PFSK-1 (cell line): Measurements from ENCODE around the gene SNORC.

Experiments used
- FOXP2 ChIP-seq: optimal IDR thresholded peaks from 2 replicates; pipeline ENCODE3; 2011; ENCODE audit warnings: borderline replicate concordance, control low read depth, inconsistent platforms; ENCODE audit not compliant: insufficient read depth; ENCODE audit errors: extremely low read length, extremely low read depth
- POLR2AphosphoS5 ChIP-seq: IDR thresholded peaks from 2 replicates; pipeline ENCODE4 v1.6.1; 2012; ENCODE audit warnings: low read depth, mild to moderate bottlenecking, control low read depth, low read length, moderate library complexity
- SIN3A ChIP-seq: IDR thresholded peaks from 2 replicates; pipeline ENCODE4 v1.6.1; 2012; ENCODE audit warnings: mild to moderate bottlenecking, low read length, moderate library complexity, borderline replicate concordance; ENCODE audit not compliant: insufficient read depth
- TAF1 ChIP-seq: IDR thresholded peaks from 2 replicates; pipeline ENCODE4 v1.6.1; 2012; ENCODE audit warnings: low read length, control low read depth, borderline replicate concordance; ENCODE audit not compliant: insufficient read depth
- TF ChIP-seq, protein P1 (sequence below), 2 experiments: IDR thresholded peaks; 2 replicates each; pipeline versions ENCODE4 v1.6.1 to v1.8.0; 2011 to 2012; ENCODE audit warnings: low read depth in 2 of 2, low read length in 2 of 2, control low read depth in 1 of 2, inconsistent platforms in 1 of 2, mild to moderate bottlenecking in 1 of 2, moderate library complexity in 1 of 2; ENCODE audit not compliant: insufficient read depth in 1 of 2

SNORC gene

DNA sequence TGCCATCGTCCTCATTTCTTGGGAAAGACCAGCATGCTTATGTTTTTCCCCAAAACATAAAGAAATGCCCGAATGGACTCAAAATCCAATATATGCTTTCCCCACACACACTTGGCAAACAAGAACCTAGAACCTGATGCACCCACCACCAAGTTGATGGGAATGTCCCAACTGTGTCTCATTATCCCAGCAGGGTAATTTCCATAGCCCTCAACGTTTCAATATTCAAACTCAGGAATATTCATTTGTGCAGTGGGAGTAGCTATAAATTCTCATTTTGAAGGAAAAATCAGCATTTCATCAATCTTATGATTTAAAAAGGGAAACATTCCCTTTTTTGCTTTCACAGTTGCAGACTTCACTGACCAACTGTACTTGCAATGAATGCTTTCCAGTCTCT is 50.7 kb downstream of the SNORC start:
- no peak for TF ChIP-seq SIN3A
- no peak for TF ChIP-seq FOXP2
- TF ChIP-seq TAF1: no peak
- no peak for TF ChIP-seq POLR2AphosphoS5
- TF ChIP-seq, protein P1, sequence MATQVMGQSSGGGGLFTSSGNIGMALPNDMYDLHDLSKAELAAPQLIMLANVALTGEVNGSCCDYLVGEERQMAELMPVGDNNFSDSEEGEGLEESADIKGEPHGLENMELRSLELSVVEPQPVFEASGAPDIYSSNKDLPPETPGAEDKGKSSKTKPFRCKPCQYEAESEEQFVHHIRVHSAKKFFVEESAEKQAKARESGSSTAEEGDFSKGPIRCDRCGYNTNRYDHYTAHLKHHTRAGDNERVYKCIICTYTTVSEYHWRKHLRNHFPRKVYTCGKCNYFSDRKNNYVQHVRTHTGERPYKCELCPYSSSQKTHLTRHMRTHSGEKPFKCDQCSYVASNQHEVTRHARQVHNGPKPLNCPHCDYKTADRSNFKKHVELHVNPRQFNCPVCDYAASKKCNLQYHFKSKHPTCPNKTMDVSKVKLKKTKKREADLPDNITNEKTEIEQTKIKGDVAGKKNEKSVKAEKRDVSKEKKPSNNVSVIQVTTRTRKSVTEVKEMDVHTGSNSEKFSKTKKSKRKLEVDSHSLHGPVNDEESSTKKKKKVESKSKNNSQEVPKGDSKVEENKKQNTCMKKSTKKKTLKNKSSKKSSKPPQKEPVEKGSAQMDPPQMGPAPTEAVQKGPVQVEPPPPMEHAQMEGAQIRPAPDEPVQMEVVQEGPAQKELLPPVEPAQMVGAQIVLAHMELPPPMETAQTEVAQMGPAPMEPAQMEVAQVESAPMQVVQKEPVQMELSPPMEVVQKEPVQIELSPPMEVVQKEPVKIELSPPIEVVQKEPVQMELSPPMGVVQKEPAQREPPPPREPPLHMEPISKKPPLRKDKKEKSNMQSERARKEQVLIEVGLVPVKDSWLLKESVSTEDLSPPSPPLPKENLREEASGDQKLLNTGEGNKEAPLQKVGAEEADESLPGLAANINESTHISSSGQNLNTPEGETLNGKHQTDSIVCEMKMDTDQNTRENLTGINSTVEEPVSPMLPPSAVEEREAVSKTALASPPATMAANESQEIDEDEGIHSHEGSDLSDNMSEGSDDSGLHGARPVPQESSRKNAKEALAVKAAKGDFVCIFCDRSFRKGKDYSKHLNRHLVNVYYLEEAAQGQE (IDR thresholded peaks at IDR 0.05; ENCODE audit: insufficient read depth in 1 of 2, low read depth in 2 of 2, low read length in 2 of 2): no peak

DNA sequence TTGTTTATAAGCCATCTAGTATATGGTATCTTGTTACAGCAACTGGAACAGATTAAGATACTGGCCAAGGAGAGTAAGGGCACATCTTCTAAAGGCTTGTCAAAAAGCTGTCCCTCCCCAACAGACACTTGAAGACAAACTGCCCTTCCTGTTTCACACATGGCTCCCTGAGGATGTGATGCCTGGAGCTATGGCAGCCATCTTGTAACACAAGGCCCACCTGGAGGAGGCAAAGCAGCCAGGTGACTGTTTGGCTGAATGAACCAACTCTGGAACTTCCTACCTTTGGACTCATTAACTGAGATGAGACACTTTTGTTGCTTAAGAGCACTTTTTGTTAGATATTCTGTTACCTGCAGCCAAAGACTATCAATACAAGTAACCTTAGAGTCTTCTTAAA is 54.4 kb downstream of the SNORC start:
- TF ChIP-seq, protein P1 (IDR thresholded peaks at IDR 0.05; ENCODE audit: insufficient read depth in 1 of 2, low read depth in 2 of 2, low read length in 2 of 2): no peak
- TF ChIP-seq FOXP2 (no peak), POLR2AphosphoS5 (no peak), TAF1 (no peak), SIN3A (no peak)

DNA sequence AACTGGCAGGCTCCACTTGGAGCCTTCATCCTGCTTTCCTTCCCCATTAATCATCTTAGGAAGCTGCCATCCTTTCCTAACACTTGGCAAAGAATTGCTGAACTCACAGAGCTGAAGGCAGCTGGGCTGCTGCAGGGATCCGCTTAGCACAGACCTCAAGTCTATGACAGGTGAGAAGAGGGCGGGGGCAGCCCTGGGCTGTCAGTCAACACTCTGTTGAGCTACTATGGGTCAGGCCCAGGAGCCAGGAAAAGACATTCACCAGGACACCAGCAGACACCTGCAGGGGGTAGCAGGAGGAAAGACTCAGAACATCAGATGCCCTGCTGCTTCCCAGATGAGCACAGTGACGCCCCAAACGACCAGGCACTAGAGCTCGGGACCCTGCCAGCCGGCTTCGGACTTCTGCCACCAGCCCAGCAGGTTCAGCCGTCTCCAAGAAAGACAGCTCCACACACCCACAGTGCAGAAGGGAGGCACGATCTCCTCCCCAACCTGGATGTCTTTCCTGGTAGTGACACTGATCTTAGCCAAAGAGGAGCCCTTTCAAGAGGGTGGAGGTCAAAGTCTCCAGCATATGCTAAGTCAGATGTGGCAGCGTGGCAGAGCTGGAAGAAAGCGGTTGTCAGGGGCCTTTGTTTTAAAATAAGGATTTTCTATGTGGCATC is 55.2 kb downstream of the SNORC start:
- no peak for TF ChIP-seq TAF1
- no peak for TF ChIP-seq POLR2AphosphoS5
- TF ChIP-seq, protein P1 (IDR thresholded peaks at IDR 0.05; ENCODE audit: insufficient read depth in 1 of 2, low read depth in 2 of 2, low read length in 2 of 2): no peak
- no peak for TF ChIP-seq SIN3A
- no peak for TF ChIP-seq FOXP2

DNA sequence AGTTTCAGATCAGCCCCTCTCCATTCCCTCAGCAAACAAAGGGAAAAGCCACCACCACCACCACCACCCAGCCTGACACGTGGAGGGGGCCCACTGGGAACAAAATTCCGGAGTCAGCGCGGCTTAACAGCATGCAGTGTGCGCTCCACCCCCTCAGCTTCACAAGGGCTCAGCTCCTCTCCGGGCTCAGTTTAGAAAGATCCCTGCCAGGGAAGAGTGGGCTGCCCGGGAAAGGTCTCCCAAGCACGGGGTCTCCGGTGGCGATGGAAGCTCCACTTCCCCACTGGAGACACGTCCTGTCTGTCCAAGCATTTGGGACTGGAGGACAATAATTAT is 55.7 kb downstream of the SNORC start:
- no peak for TF ChIP-seq FOXP2
- TF ChIP-seq, protein P1 (IDR thresholded peaks at IDR 0.05; ENCODE audit: insufficient read depth in 1 of 2, low read depth in 2 of 2, low read length in 2 of 2): no peak

DNA sequence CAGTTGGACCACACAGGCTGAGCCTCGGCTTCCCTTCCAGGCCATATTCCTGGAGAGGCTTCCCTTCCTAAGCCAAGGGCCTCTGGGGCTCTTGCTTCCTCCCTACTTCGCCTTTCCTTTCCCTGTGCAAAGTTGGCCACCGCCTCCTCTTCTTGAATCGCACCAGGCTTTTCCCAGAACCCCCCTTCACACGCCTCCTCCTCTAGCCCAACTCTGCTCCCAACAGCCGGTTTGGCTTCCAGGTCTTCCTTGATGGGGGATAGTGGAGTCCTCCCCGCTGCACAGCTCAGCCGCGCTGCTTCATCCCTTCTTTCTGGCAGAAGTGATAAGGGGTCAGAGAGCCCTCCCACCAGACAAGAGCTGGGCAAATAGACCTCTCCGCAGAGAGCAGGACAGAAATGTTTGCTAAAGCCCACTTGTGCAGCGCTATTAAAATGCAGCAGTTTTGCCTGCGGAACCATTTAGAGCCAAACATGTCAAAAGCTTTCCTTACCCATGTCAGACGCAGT is 56.4 kb downstream of the SNORC start:
- TF ChIP-seq, protein P1 (IDR thresholded peaks at IDR 0.05; ENCODE audit: insufficient read depth in 1 of 2, low read depth in 2 of 2, low read length in 2 of 2): no peak
- no peak for TF ChIP-seq POLR2AphosphoS5
